ENCODE results near the gene IGF2BP1. TPM values are rescaled to one million over a fixed set of nuclear protein-coding genes. Genes with fewer than 3 reads are reported as not detected.

The IGF2BP1 gene
- total and polyA plus RNA-seq, 2 of the 8 experiments (the other 6 are each of a cell fraction or from before 2014, with no cell fraction given), result 41.6 to 513 TPM

- TF ChIP-seq USF2 (IDR thresholded peaks at IDR 0.05; ENCODE audit: low read length) (no peak), MAX (IDR thresholded peaks at IDR 0.05) (no peak), KDM5A (IDR thresholded peaks at IDR 0.05; ENCODE audit: low read length) (no peak), RNF2 (IDR thresholded peaks at IDR 0.05; ENCODE audit: borderline replicate concordance, low read depth, low read length, missing control alignments, poor library complexity, severe bottlenecking) (no peak)
Observed at GRCh38 chr17:49071106-49071505, 73.9 kb downstream of the IGF2BP1 start (continued).
